ENCODE results near the gene PTF1A.
"Not testable (repeated sequence)": the region's sequence is repeated elsewhere in the genome, so short reads cannot be mapped to it uniquely, and the experiment has no call there.

- TF ChIP-seq, protein P1, sequence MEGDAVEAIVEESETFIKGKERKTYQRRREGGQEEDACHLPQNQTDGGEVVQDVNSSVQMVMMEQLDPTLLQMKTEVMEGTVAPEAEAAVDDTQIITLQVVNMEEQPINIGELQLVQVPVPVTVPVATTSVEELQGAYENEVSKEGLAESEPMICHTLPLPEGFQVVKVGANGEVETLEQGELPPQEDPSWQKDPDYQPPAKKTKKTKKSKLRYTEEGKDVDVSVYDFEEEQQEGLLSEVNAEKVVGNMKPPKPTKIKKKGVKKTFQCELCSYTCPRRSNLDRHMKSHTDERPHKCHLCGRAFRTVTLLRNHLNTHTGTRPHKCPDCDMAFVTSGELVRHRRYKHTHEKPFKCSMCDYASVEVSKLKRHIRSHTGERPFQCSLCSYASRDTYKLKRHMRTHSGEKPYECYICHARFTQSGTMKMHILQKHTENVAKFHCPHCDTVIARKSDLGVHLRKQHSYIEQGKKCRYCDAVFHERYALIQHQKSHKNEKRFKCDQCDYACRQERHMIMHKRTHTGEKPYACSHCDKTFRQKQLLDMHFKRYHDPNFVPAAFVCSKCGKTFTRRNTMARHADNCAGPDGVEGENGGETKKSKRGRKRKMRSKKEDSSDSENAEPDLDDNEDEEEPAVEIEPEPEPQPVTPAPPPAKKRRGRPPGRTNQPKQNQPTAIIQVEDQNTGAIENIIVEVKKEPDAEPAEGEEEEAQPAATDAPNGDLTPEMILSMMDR (conservative IDR thresholded peaks at IDR 0.05; ENCODE audit: low read length) = not testable (repeated sequence)
- not testable (repeated sequence) for TF ChIP-seq EZH2phosphoT487 (IDR thresholded peaks at IDR 0.05; ENCODE audit: borderline replicate concordance)
These were observed 49.7 kb downstream of the PTF1A start for GRCh38 chr10:23241779-23242178.
